Adrenal gland (tissue), 5 donors: ENCODE data around the gene MT1H.

Source experiments
- CTCF ChIP-seq, 6 experiments: fragments of 450-650 bp in 4 of 6; fragments of 200-600 bp in 2 of 6; sonication (generic) in 1 of 6; IDR thresholded peaks; 1 replicate in 5 of 6; 2 replicates in 1 of 6; pipeline versions ENCODE4 v1.5.1 to v1.8.0; 2016 to 2021; ENCODE audit warnings: antibody characterized with exemption in 6 of 6, mild to moderate bottlenecking in 2 of 6, moderate library complexity in 1 of 6
- POLR2A ChIP-seq, 2 donors: fragments of 450-650 bp; IDR thresholded peaks; one replicate each; pipeline ENCODE4 v1.6.1; 2017; ENCODE audit warnings: antibody characterized with exemption in 2 of 2, mild to moderate bottlenecking in 2 of 2, moderate library complexity in 1 of 2
- donor health status: DM: no; HTN: no; CAD: no.

- no peak for TF ChIP-seq CTCF (IDR thresholded peaks at IDR 0.05)
- no peak for TF ChIP-seq POLR2A (IDR thresholded peaks at IDR 0.05)
Measured at GRCh38 chr16:56689171-56689570, 19.6 kb downstream of the MT1H start.
